Measurements from ENCODE around the gene PBXIP1.

- TF ChIP-seq POLR2A (IDR thresholded peaks at IDR 0.05) = no peak
- TF ChIP-seq, protein P1, sequence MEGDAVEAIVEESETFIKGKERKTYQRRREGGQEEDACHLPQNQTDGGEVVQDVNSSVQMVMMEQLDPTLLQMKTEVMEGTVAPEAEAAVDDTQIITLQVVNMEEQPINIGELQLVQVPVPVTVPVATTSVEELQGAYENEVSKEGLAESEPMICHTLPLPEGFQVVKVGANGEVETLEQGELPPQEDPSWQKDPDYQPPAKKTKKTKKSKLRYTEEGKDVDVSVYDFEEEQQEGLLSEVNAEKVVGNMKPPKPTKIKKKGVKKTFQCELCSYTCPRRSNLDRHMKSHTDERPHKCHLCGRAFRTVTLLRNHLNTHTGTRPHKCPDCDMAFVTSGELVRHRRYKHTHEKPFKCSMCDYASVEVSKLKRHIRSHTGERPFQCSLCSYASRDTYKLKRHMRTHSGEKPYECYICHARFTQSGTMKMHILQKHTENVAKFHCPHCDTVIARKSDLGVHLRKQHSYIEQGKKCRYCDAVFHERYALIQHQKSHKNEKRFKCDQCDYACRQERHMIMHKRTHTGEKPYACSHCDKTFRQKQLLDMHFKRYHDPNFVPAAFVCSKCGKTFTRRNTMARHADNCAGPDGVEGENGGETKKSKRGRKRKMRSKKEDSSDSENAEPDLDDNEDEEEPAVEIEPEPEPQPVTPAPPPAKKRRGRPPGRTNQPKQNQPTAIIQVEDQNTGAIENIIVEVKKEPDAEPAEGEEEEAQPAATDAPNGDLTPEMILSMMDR (IDR thresholded peaks at IDR 0.05) = no peak
These were observed 9.7 kb downstream of the PBXIP1 start for GRCh38 chr1:154945962-154946850.
